Bone marrow (tissue), 2 donors: ENCODE measurements around the gene LAD1.

Experiments
- DNase-seq, 2 donors: peaks; one replicate each; lab custom pipeline; 2025; lab: John Stamatoyannopoulos, UW

Gene LAD1

GRCh38 chr1:201391651-201392511 lies 7.2 kb downstream of the LAD1 start:
- DNase-seq = no peak

GRCh38 chr1:201391225-201391624 lies 7.9 kb downstream of the LAD1 start:
- DNase-seq = no peak

- DNase-seq = no peak
Observed at GRCh38 chr1:201389051-201389450, 10.1 kb downstream of the LAD1 start.

GRCh38 chr1:201386208-201386607 lies 12.9 kb downstream of the LAD1 start:
- DNase-seq = no peak

GRCh38 chr1:201385299-201385891 lies 13.7 kb downstream of the LAD1 start:
- no peak for DNase-seq

- no peak for DNase-seq
Observed at GRCh38 chr1:201384406-201384782, 14.7 kb downstream of the LAD1 start.

- DNase-seq = no peak
Observed at GRCh38 chr1:201383647-201384405, 15.3 kb downstream of the LAD1 start.

- no peak for DNase-seq
Observed at GRCh38 chr1:201381130-201381529, 18.0 kb downstream of the LAD1 start.

GRCh38 chr1:201379733-201380242 lies 19.3 kb downstream of the LAD1 start:
- no peak for DNase-seq

GRCh38 chr1:201378804-201379203 lies 20.3 kb downstream of the LAD1 start:
- DNase-seq = no peak

GRCh38 chr1:201377611-201378092 lies 21.5 kb downstream of the LAD1 start, which contains the start of gene TNNT2:
Gene TNNT2, minus strand, starts transcription at chr1:201377680. Its CDS starts 4,426 bp downstream, at chr1:201373254.
- DNase-seq = no peak

- DNase-seq = no peak
Observed at GRCh38 chr1:201376464-201377374, 22.4 kb downstream of the LAD1 start.

- no peak for DNase-seq
Observed at GRCh38 chr1:201376107-201376463, 23.0 kb downstream of the LAD1 start.

GRCh38 chr1:201375169-201375568 lies 24.0 kb downstream of the LAD1 start:
- DNase-seq = no peak

- no peak for DNase-seq
Observed at GRCh38 chr1:201374364-201374763, 24.8 kb downstream of the LAD1 start.

GRCh38 chr1:201371792-201372191 lies 27.3 kb downstream of the LAD1 start:
- DNase-seq = no peak

- DNase-seq = no peak
Observed at GRCh38 chr1:201371276-201371675, 27.8 kb downstream of the LAD1 start.

GRCh38 chr1:201370500-201370899 lies 28.6 kb downstream of the LAD1 start:
- DNase-seq = no peak

- DNase-seq = no peak
Observed at GRCh38 chr1:201369209-201369608, 29.9 kb downstream of the LAD1 start.

GRCh38 chr1:201366696-201367095 lies 32.4 kb downstream of the LAD1 start:
- no peak for DNase-seq

GRCh38 chr1:201365251-201365650 lies 33.9 kb downstream of the LAD1 start:
- DNase-seq = no peak

- no peak for DNase-seq
Observed at GRCh38 chr1:201364808-201365105, 34.4 kb downstream of the LAD1 start.
